GM21390 (cell line): Measurements from ENCODE around the gene ATXN3.
A peak's percentile ranks its signal among the peaks of the same experiment; 100 is the strongest.

Experiments used
- ATAC-seq: cut with Tn5 transposase; IDR thresholded peaks from one replicate; pipeline ENCODE4 v1.9.1; 2021; ENCODE audit not compliant: unreplicated experiment

The ATXN3 gene

DNA sequence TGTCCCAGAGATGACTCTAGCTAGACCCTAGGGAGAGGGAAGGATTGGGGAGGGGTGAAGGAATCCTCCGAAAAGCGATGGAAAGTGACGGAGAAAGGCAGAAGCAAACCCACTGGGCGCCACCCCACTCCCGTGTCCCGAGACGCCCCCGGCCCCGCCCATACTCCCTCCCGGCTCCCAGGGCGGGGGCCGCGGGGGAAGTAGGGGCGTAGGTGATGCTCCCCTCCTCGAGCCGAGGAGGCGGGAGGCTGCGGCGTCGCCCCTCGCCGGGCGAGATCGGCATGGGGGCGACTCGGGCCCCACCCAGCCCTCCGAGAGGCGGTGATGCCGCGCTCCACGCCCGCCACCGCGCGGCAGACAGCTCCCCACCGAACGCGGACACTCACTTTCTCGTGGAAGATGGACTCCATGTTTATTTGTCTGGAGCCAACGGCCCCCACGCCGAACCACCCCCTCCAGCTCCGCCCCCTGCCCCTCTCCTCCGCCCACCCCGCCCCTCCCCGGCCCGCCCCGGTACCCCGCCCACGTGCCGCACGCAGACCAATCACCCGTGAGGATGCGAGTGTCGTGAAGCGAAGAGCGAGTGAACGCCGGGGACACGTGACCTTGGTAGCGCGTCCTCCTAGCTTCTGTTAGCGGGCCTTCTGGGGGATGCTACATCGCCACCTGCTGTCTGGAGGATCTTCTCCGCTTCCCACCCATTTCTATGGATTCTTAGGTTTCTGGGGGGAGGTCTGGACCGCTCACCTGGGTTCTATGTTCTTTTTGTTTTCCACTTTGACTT, at the start of gene ATXN3:
TSS of gene ATXN3 (minus strand) at position 440 of the 784 bp plus-strand sequence. CDS start at position 410, 30 bp downstream.
- peak; percentile 82 for ATAC-seq

DNA sequence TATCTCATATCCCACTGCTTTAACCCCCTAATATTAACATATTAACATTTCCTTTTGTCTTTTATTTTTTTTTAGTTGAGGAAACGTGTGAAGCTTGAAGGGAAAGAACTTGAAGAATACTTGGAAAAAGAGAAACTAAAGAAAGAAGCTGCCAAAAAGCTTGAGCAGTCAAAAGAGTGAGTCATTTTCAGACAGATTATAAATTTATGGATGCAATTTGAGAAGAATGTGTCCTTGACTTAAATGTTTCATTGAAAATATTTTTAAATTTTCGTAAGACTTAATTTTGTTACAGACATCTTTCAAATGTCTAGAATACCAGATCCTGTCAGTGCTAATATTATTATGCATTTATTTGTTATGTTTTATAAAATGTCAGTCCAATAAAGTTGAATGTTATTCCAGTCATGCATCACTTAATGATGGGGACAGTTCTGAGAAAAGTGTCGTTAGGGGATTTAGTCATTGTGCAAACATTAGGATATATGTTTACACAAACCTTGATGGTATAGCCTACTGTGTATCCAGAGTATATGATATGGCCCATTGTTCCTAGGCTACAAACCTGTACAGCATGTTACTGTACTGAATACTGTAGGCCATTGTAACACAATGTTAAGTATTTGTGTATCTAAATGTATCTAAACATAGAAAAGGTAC, 48.0 kb upstream of the ATXN3 start:
- ATAC-seq: no peak

DNA sequence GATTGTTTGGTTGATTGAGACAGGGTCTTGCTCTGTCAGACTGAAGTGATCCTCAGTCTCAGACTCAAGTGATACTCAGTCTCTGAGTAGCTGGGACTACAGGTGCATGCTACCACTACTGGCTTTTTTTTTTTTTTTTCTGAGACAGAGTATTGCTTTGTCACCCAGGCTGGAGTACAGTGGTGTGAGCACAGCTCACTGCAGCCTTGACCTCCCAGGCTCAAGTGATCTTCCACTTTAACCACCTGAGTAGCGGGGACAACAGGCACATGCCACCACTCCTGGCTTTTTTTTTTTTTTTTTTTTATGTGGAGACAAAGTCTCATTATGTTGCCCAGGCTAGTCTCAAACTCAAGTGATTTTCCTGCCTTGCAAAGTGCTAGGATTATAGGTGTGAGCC, 47.2 kb upstream of the ATXN3 start:
- no peak for ATAC-seq

DNA sequence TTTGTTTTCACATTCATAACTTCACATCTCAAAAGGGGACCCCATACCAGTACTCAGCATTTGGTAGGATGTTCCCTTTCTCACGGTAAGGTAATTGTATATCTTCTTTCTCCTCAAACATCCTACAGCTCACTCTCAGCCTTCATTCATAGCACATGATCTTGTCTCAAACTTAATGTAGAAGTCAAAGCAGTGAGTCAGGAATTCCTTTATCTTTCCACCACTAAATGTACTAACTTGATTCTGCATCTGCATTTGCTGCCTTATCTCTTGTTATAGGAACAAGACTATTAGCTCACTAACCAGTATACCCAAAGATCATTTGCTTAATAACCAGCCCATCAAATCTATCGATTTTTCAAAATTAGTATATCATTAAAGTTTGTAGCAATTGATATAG, 38.3 kb upstream of the ATXN3 start:
- ATAC-seq: no peak

DNA sequence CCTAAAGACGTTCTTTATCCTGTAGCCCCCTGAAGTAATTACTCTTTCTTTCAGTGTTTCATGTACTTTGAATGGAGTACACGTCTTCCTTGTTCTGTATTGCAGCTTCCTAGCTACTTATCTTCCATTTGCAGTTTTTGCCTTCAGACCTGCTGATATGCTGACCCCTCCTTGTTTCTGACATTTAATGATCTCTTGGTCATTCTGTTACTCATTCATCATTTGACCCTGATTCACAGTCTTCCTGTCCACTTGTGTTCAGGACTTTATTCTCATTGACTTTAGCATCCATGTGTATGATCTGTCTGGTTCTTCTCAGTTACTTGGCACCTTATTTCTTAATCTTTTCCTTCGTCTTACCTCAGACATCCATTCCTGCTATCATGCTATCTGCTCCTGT, 37.6 kb upstream of the ATXN3 start:
- ATAC-seq: no peak

DNA sequence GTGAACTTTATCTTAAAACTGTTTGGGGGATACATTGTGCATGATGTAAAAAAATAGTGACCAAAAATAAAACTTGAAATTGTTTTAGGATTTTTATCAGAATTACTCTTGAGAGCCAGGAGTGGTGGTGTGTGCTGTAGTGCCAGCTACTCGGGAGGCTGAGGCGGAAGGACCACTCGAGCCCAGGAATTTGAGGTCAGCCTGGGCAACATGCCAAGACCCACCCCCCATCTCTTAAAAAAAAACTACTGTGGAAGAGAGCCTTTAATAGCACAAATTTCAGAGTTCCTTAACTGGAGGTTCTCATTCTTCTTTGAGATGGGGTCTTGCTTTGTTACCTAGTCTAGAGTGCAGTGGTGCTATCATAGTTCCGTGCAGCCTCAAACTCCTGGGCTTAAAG, 36.9 kb upstream of the ATXN3 start:
- ATAC-seq: no peak

DNA sequence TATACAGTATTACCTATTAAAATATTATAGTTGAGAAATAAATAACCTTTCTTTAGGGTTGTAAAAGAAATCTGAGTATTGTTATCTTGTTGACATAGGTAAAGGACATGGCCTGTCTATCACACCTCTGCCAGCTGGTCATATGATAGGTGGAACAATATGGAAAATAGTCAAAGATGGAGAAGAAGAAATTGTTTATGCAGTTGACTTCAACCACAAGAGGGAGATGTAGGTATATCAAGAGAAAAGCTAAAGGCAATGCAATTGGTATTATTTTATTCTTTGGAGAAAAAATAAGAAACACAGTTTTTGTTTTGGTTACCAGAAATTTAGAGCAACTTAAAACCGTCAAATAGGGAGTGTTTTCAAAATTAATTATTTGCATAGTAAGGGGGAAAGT, 28.9 kb upstream of the ATXN3 start:
- ATAC-seq: no peak

DNA sequence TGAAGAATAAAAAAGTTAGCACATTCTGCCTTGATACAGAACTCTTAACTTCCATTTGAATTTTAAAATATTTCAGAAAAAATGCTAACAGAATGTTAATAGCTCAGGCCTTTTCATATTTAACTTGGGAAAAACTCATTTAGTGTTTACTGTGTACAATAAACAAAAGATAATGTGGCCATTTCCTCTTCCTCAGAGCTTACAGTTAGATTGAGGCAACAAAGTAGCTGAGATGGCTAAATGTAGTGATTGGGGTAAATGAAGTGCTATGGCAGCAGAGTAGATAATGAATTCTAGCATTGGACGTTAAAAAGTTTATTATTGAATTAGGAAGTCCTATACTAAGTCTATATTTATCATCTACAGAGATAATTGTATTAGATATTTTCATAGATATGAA, 28.1 kb upstream of the ATXN3 start:
- no peak for ATAC-seq

DNA sequence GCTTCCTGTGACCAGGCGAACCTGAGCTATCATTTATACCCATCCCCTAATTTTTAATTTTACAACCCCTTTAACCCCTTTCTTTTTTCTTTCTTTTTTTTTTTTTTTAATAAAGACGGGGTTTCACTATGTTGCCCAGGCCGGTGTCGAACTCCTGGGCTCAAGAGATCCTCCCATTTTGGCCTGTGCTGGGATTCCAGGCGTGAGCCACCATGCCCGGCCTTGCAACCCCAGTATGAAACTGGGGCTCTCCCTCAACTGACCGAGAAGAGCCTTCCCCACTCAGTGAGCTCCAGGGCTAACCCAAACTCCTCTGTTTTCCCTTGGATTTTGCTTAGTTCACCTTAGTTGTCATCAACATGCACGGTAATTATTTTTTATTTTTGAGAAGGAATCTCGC, 16.4 kb upstream of the ATXN3 start:
- no peak for ATAC-seq

DNA sequence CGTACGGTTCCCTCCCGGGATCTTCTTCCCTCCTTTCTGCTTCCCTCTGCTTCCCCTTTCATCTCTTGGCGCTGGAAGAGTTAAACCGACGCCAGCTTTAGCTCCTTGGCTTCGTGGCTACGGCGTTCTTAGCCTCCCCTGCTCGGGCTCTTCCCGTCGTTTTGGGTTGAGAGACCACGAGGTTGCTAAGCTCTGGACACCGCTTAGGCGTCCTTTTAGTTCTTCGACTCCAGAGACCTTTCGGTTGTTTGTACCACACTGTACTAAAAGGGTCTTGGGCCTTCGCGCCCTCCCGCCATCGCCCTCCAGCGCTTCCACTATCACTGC, 15.9 kb upstream of the ATXN3 start:
- no peak for ATAC-seq

DNA sequence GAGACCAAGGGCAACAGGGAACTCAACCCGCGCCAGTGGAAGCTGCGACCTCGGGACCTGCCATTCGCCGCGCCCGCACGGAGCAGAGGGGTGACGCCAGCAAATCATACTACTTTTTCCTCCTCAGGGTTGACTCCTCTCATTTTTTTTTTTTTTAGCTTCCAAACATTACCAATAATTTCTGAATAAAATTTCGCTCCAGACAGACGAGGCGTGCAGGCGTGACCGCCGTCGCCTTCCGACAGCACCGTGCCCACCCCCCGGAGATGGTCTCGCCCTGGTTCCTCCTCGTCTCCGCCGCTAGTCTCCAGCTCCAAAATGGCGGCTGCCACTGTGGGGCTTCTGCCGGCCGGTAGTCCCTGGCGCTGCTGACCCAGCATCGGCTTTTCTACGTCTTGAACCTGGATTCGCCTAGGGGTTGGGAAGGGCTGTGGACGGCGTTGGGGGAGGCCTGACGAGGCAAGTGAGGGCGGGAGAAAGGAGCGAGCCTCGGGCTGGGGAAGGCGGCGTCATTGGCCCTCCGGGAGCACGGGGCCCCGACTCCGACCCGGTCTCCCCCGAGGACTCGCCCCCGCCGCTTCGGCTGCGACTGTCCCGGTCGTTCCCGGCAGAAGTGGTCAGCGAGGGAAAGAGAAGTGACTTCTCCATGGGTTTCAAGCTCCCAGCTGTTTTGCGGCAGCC, 15.4 kb upstream of the ATXN3 start, which contains the start of the genes CPSF2 and NDUFB1:
TSS of gene CPSF2 (plus strand) at position 300 of the 681 bp plus-strand sequence. CDS start 9,016 bp downstream, outside the sequence.
TSS of gene NDUFB1 (minus strand) at position 37 of the 681 bp plus-strand sequence. CDS start 4,069 bp downstream, outside the sequence.
- ATAC-seq: peak; percentile 80

DNA sequence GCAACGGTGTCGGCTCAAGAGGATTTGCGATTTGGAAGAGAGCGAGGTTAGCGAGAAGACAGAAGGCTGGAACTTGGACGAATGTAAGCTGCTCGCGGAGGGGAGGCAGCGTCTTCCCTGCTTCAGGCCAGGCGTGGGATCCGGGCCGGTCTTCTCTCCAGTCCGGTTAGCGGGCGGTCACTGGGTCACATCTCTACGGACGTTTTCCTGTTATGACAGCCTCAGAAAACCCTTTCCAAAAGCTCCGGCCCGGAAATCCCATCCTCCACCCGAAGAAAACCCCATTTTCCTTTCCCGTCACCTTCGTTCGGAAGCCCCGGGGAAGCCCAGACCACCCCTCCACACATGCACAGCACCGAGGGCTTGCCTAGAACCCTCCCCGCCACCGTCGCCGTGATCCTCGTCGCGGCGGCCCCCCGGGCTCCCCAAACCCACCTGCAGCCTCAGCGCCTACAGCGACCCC, 14.9 kb upstream of the ATXN3 start:
- ATAC-seq: peak; percentile 15

DNA sequence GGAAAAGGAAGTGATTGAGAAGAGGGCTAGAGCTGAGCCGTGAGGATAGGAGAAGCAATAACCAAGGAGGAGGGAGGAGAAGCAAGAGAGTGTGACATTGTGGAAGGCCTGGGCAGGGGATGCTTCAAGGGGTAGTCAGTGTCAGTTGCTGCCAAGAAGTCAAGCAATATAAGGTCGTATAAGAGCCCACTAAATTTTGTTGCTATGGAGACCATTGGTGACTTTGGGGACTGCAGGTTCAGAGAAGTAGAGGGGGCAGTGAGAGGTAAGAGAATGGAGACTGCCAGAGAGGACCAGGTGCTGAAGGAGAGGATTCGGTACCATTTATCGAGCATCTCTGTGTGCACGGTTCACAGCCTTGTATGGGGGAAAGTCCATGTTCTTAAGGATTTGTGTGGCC, 3.1 kb upstream of the ATXN3 start:
- no peak for ATAC-seq

DNA sequence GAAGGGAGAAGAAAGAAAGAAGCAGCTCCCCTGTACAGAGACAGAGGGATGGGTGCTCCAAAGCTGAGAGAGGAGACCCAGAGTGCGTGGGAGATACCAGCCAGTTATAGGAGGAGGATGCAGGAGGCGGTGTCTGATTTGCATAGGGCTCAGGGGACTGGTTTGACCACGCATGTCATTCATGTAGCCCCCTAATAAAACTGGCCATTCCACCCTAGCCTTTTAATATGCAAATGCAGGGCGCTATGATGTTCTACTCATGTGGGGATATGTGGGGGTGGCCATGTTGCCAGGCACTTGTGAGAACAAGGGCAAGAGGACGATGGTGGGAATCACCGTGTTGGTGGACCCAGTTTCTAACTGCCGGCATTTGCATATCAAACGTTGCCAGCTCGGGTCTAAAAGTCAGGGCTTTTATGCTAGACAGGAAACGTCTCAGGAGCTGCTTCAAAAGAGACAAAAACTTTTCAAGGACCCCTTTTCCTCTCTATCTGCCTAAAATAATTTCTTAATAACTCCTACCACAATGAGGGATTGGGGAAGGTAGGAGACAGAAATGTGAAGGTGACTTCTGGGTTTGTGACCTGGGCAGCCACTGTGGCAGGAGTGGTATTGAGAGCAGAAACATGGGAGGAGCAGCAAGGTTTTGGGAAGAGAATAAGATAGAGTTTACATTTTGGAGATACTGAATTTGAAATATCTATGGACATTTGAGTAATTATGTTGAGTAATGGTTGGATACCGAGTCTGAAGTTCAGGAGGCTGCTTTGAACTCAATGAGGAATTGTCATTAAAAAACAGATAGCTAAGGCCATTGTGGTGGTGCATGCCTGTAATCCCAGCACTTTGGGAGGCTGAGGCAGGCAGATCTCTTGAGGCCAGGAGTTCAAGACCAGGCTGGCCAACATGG, 2.2 kb upstream of the ATXN3 start:
- ATAC-seq: no peak

DNA sequence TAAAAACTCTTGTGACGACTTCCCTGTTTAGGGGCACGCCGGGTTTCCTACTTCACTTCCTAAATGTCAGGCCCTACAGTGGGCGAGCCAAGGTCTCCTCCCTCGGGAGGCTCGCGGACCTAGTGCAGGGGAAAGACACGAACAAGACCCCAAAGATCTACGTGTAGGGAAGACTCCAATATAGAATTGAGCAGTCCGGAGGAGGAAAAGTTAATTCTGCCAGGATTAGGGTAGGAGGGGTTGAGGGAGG, 564 bp downstream of the ATXN3 start:
- peak; percentile 5 for ATAC-seq

DNA sequence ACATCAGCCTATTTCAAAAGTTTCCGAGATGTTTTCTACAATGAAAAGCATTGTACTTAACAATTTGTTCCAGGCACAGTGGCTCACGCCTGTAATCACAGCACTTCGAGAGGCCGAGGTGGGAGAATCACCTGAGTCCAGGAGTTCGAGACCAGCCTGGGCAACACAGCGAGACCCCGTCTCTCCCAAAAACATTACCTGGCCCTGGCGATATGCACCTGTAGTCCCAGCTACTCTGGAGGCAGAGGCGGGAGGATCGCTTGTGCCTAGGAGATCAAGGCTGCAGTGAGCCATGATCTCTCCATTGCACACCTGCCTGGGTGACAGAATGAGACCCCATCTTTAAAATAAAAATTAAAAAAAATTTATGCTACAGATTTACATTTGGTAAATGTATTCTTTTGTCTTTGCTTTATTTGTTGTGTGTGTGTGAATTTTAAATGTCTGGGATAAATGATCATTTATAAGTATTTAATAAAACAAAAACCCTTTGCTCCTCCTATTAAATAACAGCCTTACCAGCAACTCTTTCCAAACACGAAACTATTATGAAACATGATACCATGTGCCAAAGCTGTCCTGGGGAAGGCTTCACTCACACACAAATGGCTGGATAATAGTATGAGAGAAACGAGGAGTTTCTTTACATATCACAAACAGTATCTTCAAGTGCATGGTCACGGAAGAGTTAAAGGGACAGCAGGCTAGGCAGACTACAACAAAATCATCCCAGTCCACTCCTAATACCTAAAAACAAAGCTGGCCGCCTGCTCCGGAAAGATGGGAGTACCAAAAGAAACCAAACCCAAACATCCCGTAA, 1.1 kb downstream of the ATXN3 start:
- ATAC-seq: no peak

DNA sequence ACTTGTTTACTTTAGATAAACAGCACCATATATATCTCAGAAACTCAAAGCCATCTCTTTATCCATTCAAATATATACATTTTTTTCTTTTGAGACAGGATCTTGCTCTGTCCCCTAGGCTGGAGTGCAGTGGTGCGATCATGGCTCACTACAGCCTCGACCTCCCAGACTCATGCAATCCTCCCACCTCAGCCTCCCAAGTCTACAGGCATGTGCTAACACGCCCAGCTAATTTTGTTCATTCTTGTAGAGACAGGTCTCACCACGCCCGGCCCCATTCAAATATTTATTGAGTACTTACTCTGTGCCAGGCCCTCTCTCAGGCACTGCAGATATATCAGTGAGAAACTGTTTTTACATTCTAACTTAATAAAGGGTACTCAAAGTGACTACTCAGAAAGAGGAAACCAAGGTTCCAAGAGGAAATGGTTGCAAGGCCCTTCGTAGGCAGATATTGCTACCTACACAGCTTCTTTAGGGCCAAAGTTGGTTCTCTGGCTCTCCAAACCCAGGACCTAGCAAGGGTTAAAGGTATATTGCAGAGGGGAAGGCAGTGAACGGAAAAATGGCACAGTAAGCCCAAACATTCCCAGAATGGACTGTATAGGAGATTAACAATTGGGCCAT, 2.9 kb downstream of the ATXN3 start:
- no peak for ATAC-seq

DNA sequence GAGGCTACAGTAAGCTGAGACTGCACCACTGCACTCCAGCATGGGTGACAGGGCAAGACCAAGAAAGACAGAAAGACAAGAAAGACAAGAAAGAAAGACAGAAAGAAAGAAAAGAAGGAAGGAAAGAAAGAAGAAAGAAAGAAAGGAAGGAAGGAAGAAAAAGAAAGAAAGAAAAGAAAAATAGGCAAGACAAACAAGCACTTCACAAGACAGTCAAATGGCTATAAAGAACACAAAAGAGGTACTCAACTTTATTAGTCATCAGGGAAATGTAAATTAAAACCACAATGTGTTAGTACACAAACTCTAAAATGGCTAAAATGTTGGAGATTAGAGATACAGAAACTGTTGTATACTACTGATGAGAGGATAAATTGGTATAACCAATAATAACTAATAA, 6.6 kb downstream of the ATXN3 start:
- ATAC-seq: no peak

DNA sequence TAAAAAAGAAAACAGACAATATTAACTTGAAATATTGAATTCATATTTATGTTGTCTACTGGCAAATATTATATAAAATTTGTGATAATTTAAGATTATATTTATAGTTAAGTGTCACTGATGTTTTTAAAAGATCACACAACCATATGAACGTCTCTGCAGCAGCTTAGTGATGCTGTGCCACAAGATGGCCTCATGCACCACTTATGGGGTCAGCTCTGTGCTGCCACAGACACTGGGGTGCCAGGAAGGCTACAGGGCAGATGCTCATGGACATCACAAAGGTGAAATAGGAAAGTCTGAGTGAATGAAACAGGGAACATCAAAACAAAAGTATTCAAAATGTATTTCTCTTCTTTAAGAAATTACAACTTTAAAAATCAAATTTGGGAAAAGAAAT, 13.1 kb downstream of the ATXN3 start:
- ATAC-seq: no peak

DNA sequence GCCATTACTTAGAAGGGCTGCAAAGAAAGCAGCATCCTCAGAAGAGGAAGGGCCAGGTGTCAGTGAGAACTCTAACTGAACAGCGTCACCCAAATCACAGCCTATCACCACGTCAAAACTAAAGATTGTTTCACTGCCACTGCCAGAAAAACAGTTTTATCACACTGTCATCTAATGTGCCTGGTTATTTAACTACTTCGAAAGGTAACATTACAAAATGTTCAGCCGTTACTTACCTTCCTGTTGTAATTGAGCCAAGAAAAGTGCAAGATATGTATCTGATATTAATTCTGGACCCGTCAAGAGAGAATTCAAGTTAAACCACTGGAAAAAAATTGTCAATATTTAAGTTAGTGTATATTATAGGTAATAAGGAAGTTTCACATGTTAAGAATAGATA, 17.9 kb downstream of the ATXN3 start:
- no peak for ATAC-seq
